A549 (cell line): ENCODE results near the gene SH3RF2. TPM values are rescaled to one million over a fixed set of nuclear protein-coding genes. Genes with fewer than 3 reads are reported as not detected.

Experiments used
- ATAC-seq, 2 experiments: fragments of 200-7000 bp in 1 of 2; fragments of >200 bp in 1 of 2; cut with Nextera tagmentation in 1 of 2; cut with Tn5 transposase in 1 of 2; 3 replicates each; pipeline versions ENCODE4 v1.8.0 to v1.9.1; 2018 to 2020; ENCODE audit warnings: mild to moderate bottlenecking in 1 of 2, moderate library complexity in 1 of 2
- CTCF ChIA-PET: fragments of 300-600 bp; sonication (Branson Sonifier 250); formaldehyde crosslinking; extraction: SDS; loops from one replicate; lab custom pipeline; 2021; ENCODE audit warnings: antibody characterized with exemption, inconsistent platforms; lab: Yijun Ruan, JAX
- POLR2A ChIA-PET: fragments of 350-600 bp; formaldehyde crosslinking; extraction: SDS; loops from one replicate; lab custom pipeline; 2021; ENCODE audit warnings: antibody characterized with exemption, inconsistent platforms; lab: Yijun Ruan, JAX
- DNase-seq, 2 experiments: peaks; one replicate each; pipeline versions ENCODE4 v3.0.0 to v3.0.0-alpha.2; 2011 to 2016; ENCODE audit warnings: low read depth in 1 of 2, low spot score in 1 of 2
- FAIRE-seq: peaks from 2 replicates; lab custom pipeline; 2011; peaks lifted over from hg19 to GRCh38; lab: Jason Lieb, UNC
- H3K27ac ChIP-seq, 2 experiments: fragments of >200 bp; sonication (Bioruptor Twin); formaldehyde crosslinking; 3 replicates each; pipeline ENCODE4 v1.5.1; 2016 to 2017
- H3K4me1 ChIP-seq: fragments of >200 bp; sonication (Bioruptor Twin); formaldehyde crosslinking; 3 replicates; pipeline ENCODE4 v1.6.1; 2016
- H3K4me2 ChIP-seq: fragments of >200 bp; sonication (Bioruptor Twin); formaldehyde crosslinking; 3 replicates; pipeline ENCODE4 v1.6.1; 2016
- H3K4me3 ChIP-seq: fragments of >200 bp; sonication (Bioruptor Twin); formaldehyde crosslinking; 3 replicates; pipeline ENCODE4 v1.5.1; 2016
- H3K9me3 ChIP-seq: fragments of >200 bp; sonication (Bioruptor Twin); formaldehyde crosslinking; 3 replicates; pipeline ENCODE4 v1.6.1; 2016
- BCL3 ChIP-seq: fragments of >200 bp; sonication (Bioruptor Twin); formaldehyde crosslinking; IDR thresholded peaks from 3 replicates; pipeline ENCODE4 v1.6.1; 2016
- CHD2 ChIP-seq: fragments of 150-350 bp; IDR thresholded peaks from 2 replicates; pipeline ENCODE4 v1.6.1; 2014; ENCODE audit warnings: low read length; ENCODE audit not compliant: partially characterized antibody
- CHD4 ChIP-seq: fragments of 200-600 bp; sonication (generic); IDR thresholded peaks from 2 replicates; pipeline ENCODE4 v1.6.1; 2016; ENCODE audit warnings: antibody characterized with exemption, mild to moderate bottlenecking, borderline replicate concordance
- EHMT2 ChIP-seq: fragments of 200-600 bp; sonication (generic); IDR thresholded peaks from 2 replicates; pipeline ENCODE4 v1.6.1; 2016; ENCODE audit warnings: antibody characterized with exemption, low read depth, mild to moderate bottlenecking, moderate library complexity
- ELK1 ChIP-seq: fragments of 150-350 bp; IDR thresholded peaks from 2 replicates; pipeline ENCODE4 v1.6.1; 2014; ENCODE audit warnings: low read depth, mild to moderate bottlenecking, low read length
- FOSB ChIP-seq: fragments of 250-450 bp; sonication (Bioruptor Pico); IDR thresholded peaks from 2 replicates; pipeline ENCODE4 v1.5.0; 2020; ENCODE audit warnings: mild to moderate bottlenecking, moderate library complexity
- FOSL2 ChIP-seq, 2 experiments: fragments of 450-650 bp in 1 of 2; fragments of >200 bp in 1 of 2; sonication (Bioruptor Twin) in 1 of 2; formaldehyde crosslinking; IDR thresholded peaks; 2 replicates each; pipeline versions ENCODE4 v1.5.0 to v1.6.1; 2016 to 2020; ENCODE audit warnings: mild to moderate bottlenecking in 1 of 2, moderate library complexity in 1 of 2
- GATA3 ChIP-seq: IDR thresholded peaks from 2 replicates; pipeline ENCODE4 v1.6.1; 2012; ENCODE audit warnings: borderline replicate concordance
- HES2 ChIP-seq: fragments of >200 bp; sonication (Bioruptor Twin); formaldehyde crosslinking; IDR thresholded peaks from 2 replicates; pipeline ENCODE4 v1.6.1; 2016
- HMGXB4 ChIP-seq: fragments of 250-450 bp; sonication (Bioruptor Pico); IDR thresholded peaks from 2 replicates; pipeline ENCODE4 v1.5.0; 2021; ENCODE audit warnings: mild to moderate bottlenecking, moderate library complexity, borderline replicate concordance
- HOXA7 ChIP-seq: fragments of 250-450 bp; sonication (Bioruptor Pico); IDR thresholded peaks from 2 replicates; pipeline ENCODE4 v1.5.0; 2020; ENCODE audit warnings: mild to moderate bottlenecking, moderate library complexity
- HOXB13 ChIP-seq: fragments of 250-450 bp; sonication (Bioruptor Pico); IDR thresholded peaks from 2 replicates; pipeline ENCODE4 v1.5.0; 2020; ENCODE audit warnings: low read depth, mild to moderate bottlenecking, moderate library complexity
- JUNB ChIP-seq: fragments of >200 bp; sonication (Bioruptor Twin); formaldehyde crosslinking; IDR thresholded peaks from 2 replicates; pipeline ENCODE4 v1.6.1; 2016
- MAFK ChIP-seq: fragments of 450-650 bp; IDR thresholded peaks from 2 replicates; pipeline ENCODE4 v1.6.1; 2014; ENCODE audit not compliant: partially characterized antibody
- MAZ ChIP-seq: fragments of 150-350 bp; IDR thresholded peaks from 2 replicates; pipeline ENCODE4 v1.6.1; 2014; ENCODE audit warnings: antibody characterized with exemption, low read depth, low read length, borderline replicate concordance
- NFE2L2 ChIP-seq: fragments of 150-350 bp; conservative IDR thresholded peaks from 2 replicates; pipeline ENCODE4 v1.6.1; 2014; ENCODE audit warnings: low read length
- PHF8 ChIP-seq: fragments of 200-600 bp; sonication (generic); IDR thresholded peaks from 2 replicates; pipeline ENCODE4 v1.6.1; 2016; ENCODE audit warnings: low read depth, mild to moderate bottlenecking, antibody characterized with exemption, moderate library complexity, borderline replicate concordance
- RFX5 ChIP-seq: fragments of 450-650 bp; IDR thresholded peaks from 2 replicates; pipeline ENCODE4 v1.7.1; 2014; ENCODE audit warnings: antibody characterized with exemption, mild to moderate bottlenecking, moderate library complexity
- SREBF2 ChIP-seq: fragments of 450-650 bp; IDR thresholded peaks from 2 replicates; pipeline ENCODE4 v1.6.1; 2014; ENCODE audit warnings: mild to moderate bottlenecking, moderate library complexity
- TP53 ChIP-seq: fragments of 250-450 bp; sonication (Bioruptor Pico); IDR thresholded peaks from 2 replicates; pipeline ENCODE4 v1.5.0; 2021; ENCODE audit warnings: mild to moderate bottlenecking, moderate library complexity
- WGBS: methylation state at CpG from one replicate; pipeline ENCODE4 v1.1.6; 2017; ENCODE audit errors: missing lambda C conversion rate; 5-methylcytosine and 5-hydroxymethylcytosine counted together
- polyA plus RNA-seq, 4 experiments: library from polyadenylated mRNA; depleted of rRNA in 3 of 4; stranded (reverse); fragments of >200 nt; fragmentation: RNase III in 1 of 4; extraction: RNeasy Plus Mini Kit Qiagen cat#74134 plus additional on column Dnase treatment in 1 of 4; gene quantifications; 2 replicates in 3 of 4; 3 replicates in 1 of 4; pipeline ENCODE4 v1.2.3, GENCODE V29; 2011 to 2017
- TF ChIP-seq, protein P1 (sequence below): fragments of 250-450 bp; sonication (Bioruptor Pico); IDR thresholded peaks from 2 replicates; pipeline ENCODE4 v1.5.0; 2020; ENCODE audit warnings: low read depth, mild to moderate bottlenecking, moderate library complexity
- TF ChIP-seq, protein P2 (sequence below): fragments of >200 bp; sonication (Bioruptor Twin); formaldehyde crosslinking; IDR thresholded peaks from 3 replicates; pipeline ENCODE4 v1.5.1; 2016
- TF ChIP-seq, protein P3 (sequence below): IDR thresholded peaks from 2 replicates; pipeline ENCODE4 v1.6.1; 2012; ENCODE audit warnings: low read depth, borderline replicate concordance

Gene SH3RF2
- polyA plus RNA-seq, 2 of the 4 experiments (the other 2 are of a cell fraction) = 4.1 to 6.0 TPM

- no peak for DNase-seq
- H3K27ac ChIP-seq = no peak overlapping the region
- no peak for TF ChIP-seq BCL3
- no peak for TF ChIP-seq GATA3
- TF ChIP-seq FOSL2 (IDR thresholded peaks at IDR 0.05) = no peak
- no peak for TF ChIP-seq FOSL2 (CRISPR knock-in tag; IDR thresholded peaks at IDR 0.05)
- no peak for TF ChIP-seq JUNB
- TF ChIP-seq SREBF2 = no peak
- TF ChIP-seq FOSB = no peak
- TF ChIP-seq HMGXB4 (CRISPR knock-in tag) = no peak
- no peak for TF ChIP-seq EHMT2
- TF ChIP-seq NFE2L2 = no peak
- no peak for TF ChIP-seq HOXA7 (CRISPR knock-in tag)
- no peak for TF ChIP-seq MAZ
- TF ChIP-seq MAFK = no peak
- TF ChIP-seq TP53 (CRISPR knock-in tag) = no peak
- no peak for TF ChIP-seq HES2
- TF ChIP-seq CHD4 = no peak
- TF ChIP-seq, protein P1, sequence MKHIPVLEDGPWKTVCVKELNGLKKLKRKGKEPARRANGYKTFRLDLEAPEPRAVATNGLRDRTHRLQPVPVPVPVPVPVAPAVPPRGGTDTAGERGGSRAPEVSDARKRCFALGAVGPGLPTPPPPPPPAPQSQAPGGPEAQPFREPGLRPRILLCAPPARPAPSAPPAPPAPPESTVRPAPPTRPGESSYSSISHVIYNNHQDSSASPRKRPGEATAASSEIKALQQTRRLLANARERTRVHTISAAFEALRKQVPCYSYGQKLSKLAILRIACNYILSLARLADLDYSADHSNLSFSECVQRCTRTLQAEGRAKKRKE (CRISPR knock-in tag) = no peak
- TF ChIP-seq RFX5 = no peak
- no peak for TF ChIP-seq HOXB13 (CRISPR knock-in tag)
- TF ChIP-seq, all 56 proteins: peak for 0
- ATAC-seq (no peak), FAIRE-seq (no peak)
- H3K4me3 ChIP-seq = no peak overlapping the region
- POLR2A ChIA-PET = no interaction called here
- 91% methylated on average over 22 of the region's 22 CpGs for WGBS
- H3K9me3 ChIP-seq = no peaks in the 10 kb centered on the region
- CTCF ChIA-PET = no interaction called here
- no peaks in the 10 kb centered on the region for H3K4me1 ChIP-seq
- H3K4me2 ChIP-seq = no peak overlapping the region
Observed at GRCh38 chr5:146059460-146060220, 123.3 kb downstream of the SH3RF2 start.

GRCh38 chr5:146060221-146060585, 123.8 kb downstream of the SH3RF2 start:
- ATAC-seq (no peak), DNase-seq (no peak), FAIRE-seq (no peak)
- H3K4me3 ChIP-seq = no peak overlapping the region
- CTCF ChIA-PET = no interaction called here
- POLR2A ChIA-PET = no interaction called here
- H3K4me2 ChIP-seq = no peak overlapping the region
- no peaks in the 10 kb centered on the region for H3K9me3 ChIP-seq
- no peaks in the 10 kb centered on the region for H3K4me1 ChIP-seq
- 87% methylated on average over 5 of the region's 5 CpGs for WGBS
- no peak overlapping the region for H3K27ac ChIP-seq
- TF ChIP-seq PHF8 = no peak
- TF ChIP-seq HMGXB4 (CRISPR knock-in tag) = no peak
- TF ChIP-seq ELK1 = no peak
- TF ChIP-seq CHD2 = no peak
- no peak for TF ChIP-seq SREBF2
- TF ChIP-seq, protein P2, sequence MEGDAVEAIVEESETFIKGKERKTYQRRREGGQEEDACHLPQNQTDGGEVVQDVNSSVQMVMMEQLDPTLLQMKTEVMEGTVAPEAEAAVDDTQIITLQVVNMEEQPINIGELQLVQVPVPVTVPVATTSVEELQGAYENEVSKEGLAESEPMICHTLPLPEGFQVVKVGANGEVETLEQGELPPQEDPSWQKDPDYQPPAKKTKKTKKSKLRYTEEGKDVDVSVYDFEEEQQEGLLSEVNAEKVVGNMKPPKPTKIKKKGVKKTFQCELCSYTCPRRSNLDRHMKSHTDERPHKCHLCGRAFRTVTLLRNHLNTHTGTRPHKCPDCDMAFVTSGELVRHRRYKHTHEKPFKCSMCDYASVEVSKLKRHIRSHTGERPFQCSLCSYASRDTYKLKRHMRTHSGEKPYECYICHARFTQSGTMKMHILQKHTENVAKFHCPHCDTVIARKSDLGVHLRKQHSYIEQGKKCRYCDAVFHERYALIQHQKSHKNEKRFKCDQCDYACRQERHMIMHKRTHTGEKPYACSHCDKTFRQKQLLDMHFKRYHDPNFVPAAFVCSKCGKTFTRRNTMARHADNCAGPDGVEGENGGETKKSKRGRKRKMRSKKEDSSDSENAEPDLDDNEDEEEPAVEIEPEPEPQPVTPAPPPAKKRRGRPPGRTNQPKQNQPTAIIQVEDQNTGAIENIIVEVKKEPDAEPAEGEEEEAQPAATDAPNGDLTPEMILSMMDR = no peak
- TF ChIP-seq, protein P3, sequence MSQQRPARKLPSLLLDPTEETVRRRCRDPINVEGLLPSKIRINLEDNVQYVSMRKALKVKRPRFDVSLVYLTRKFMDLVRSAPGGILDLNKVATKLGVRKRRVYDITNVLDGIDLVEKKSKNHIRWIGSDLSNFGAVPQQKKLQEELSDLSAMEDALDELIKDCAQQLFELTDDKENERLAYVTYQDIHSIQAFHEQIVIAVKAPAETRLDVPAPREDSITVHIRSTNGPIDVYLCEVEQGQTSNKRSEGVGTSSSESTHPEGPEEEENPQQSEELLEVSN = no peak
